KOPT-K1 (cell line): ENCODE measurements around the gene ADM2.
A peak's percentile ranks its signal among the peaks of the same experiment; 100 is the strongest.

Experiments used
- H3K27ac ChIP-seq: fragments of 200-600 bp; sonication (generic); 2 replicates; pipeline ENCODE4 v1.5.1; 2016; ENCODE audit warnings: antibody characterized with exemption, mild to moderate bottlenecking, low read depth, low read length; ENCODE audit not compliant: poor library complexity, severe bottlenecking
- H3K36me3 ChIP-seq: fragments of 200-600 bp; sonication (generic); 2 replicates; pipeline ENCODE4 v1.5.1; 2017; ENCODE audit warnings: antibody characterized with exemption, mild to moderate bottlenecking, low read length, moderate library complexity; ENCODE audit not compliant: insufficient read depth
- H3K9me3 ChIP-seq: fragments of 200-600 bp; sonication (generic); 2 replicates; pipeline ENCODE4 v1.5.1; 2017; ENCODE audit warnings: antibody characterized with exemption, low read length, mild to moderate bottlenecking; ENCODE audit not compliant: insufficient read depth, poor library complexity, severe bottlenecking

Gene ADM2

DNA sequence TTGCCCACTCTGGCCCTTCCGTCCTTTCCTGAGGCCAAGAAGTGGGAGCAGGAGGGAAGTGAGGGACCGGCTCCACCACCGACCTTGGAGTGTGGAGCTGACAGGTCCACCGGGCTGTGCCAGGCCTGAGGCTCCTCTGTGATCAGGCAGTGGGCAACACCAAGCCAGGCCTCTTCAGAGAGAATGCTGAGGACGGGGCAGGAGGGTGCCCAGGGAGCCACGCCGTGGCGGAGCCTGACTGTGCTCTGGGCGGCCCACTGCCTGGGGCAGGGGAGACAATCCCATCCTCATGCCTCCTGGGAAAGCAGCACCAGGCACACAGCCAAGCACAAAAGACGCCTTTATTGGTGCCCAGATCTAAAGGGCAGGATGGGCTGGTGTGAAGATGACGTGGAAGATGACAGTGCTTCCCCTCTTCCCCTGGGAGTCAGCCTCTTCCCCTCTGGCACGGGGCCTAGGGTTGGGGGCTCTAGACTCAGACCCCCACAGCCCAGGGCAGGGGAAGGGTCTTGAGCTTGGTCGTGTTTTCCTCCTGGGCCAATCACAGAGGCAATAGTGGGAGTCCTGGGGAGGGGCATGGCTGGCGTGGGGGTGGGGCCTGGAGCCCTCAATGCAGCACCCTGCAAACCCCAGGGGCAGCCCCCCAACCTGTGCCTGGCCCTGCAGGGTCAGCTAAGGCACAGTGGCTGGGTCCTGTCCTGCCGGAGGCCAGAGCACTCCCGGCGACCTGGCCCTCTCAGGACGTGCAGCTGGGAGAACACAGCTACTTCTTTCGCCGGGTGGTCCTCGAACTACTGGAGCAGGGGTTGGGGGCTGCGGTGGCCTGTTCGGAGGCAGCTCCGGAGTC, 21.5 kb downstream of the ADM2 start:
- H3K27ac ChIP-seq, result no peak overlapping the region
- peaks cover 31% of the 10 kb centered on the region for H3K36me3 ChIP-seq
- no peaks in the 10 kb centered on the region for H3K9me3 ChIP-seq

DNA sequence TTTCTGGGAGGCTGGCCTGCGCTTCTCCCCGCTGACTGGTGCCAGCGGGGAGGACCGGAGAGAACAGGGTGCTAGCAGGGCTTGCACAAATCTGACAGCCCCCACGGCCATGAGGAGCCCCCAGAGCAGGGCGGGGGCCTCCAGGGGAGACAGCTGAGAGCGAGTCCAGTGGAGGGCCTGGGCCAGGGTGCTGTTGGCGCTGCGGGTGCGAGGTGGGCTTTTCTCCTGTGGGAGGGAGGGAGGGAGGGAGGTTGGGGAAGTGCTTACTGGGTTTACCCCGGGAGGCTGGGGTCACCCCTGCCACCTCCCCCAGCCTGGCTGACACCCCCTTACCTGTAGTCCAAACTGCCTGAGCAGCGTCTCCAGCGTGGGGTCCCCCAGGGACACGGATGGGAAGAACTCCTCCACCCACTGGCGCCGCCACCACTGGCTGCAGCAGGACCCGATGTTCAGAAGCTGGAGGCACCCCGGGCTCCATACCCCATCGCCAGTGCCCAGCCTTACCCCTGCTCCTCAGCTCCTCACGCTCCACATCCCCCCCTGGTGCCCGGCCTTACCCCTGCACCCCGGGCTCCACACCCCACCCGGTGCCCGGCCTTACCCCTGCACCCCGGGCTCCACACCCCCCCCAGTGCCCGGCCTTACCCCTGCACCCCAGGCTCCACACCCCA, 22.3 kb downstream of the ADM2 start:
- H3K9me3 ChIP-seq, result no peaks in the 10 kb centered on the region
- peaks cover 31% of the 10 kb centered on the region for H3K36me3 ChIP-seq
- no peak overlapping the region for H3K27ac ChIP-seq

DNA sequence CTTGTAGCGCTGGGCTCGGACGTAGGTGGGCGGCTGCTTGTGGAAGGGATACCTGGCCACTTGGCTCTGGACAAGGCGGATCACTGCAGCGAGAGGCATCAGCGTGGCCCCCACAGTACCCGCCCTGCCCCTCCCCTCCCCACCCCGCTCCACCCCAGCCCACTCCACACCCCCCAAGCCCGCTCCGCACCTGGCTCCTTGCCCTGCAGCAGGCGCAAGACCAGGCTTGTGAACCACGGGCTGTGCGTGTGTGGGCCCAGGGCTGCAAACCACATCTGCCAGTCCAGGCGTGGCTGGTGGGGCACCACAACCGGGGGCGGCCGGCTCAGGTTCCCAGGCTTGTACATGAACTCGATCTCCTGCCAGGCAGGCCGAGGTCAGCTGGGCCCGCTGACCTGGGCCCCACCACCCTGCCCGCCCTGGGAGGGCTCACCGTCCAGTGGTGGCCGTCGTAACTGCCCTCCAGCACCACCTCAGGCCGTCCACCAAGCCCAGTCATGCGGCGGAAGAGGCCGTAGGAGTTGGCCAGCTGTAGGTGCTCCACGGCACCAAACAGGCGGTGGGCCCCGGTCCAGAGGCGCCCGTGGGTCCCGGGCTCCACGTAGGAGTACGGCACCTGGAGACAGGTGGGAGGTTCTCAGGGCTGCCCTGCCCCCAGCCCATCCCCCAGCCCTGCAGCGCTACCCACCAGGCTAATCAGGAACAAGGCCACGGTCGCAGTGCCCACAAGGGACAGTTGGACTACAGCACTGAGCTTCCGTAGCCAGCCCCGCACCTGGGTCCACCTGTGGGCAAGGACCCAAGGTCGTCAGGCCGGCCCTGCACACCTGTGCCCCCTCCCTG, 23.2 kb downstream of the ADM2 start:
- Histone ChIP-seq H3K36me3 (peaks cover 31% of the 10 kb centered on the region), H3K9me3 (no peaks in the 10 kb centered on the region), H3K27ac (no peak overlapping the region)

DNA sequence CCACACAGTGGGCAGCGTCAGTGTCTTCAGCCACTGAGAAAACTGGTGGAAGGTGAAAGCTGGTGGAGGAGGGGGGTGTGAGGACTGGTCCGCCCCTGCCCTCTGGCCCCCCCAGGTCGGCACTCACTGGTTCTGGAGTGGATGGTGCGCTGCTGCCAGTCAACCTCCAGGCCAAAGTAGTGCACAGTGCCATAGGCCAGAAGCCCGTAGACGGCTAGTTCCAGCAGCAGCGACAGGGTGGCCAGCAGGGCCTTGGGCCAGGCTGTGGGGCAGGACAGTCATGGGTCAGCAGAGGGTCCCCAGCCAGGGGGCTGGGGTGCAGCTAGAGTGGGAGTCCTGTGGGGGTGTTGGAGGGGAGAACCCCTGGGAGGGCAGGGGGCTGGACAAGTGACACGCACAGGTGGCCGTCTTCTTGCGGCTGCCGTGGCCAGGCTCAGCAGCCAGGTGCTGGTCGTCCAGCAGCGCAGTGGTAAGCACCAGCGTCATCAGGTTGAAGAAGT, 24.0 kb downstream of the ADM2 start:
- Histone ChIP-seq H3K36me3 (peaks cover 33% of the 10 kb centered on the region), H3K27ac (no peak overlapping the region), H3K9me3 (no peaks in the 10 kb centered on the region)

DNA sequence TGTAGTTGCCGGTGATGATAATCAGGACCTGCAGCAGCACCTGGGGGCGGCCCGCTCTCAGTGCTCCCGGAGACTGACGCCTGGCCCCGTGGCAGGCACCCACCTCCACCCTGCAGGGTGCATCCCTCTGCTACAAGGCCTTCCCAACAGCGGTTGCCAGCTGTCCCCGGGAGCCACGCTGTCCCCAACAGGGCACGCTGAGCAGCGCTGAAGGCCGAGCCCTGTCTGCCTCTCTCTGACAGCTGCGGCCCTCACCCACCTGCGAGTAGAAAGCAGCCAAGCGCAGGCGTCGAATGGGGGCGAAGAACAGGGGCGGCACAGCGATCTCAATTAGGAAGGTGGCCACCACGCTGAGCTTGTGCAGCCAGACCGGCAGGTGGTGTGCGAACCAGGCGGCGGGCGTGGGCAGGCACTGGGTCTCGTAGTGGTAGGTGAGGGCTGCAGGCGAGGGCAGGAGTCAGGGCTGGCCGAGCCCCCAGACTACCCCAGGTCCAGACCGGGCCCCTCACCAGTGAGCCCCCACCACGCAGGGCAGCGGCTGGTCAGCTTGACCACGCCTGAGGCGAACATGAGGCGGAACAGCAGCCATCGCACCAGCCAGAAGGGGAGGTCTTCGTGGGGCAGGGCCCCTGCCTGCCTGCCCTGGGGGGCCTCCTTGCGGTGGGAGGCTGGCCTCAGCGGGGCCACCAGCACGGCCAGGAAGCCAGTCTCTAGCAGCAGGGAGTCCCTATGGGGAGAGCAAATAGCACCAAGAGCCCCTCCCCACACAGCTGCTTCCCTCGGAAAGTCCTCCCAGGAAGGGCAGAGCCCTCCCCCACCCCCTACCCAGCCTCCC, 24.6 kb downstream of the ADM2 start:
- H3K9me3 ChIP-seq, result no peaks in the 10 kb centered on the region
- peak overlapping the region; percentile 85 for H3K27ac ChIP-seq
- H3K36me3 ChIP-seq, result peaks cover 36% of the 10 kb centered on the region

DNA sequence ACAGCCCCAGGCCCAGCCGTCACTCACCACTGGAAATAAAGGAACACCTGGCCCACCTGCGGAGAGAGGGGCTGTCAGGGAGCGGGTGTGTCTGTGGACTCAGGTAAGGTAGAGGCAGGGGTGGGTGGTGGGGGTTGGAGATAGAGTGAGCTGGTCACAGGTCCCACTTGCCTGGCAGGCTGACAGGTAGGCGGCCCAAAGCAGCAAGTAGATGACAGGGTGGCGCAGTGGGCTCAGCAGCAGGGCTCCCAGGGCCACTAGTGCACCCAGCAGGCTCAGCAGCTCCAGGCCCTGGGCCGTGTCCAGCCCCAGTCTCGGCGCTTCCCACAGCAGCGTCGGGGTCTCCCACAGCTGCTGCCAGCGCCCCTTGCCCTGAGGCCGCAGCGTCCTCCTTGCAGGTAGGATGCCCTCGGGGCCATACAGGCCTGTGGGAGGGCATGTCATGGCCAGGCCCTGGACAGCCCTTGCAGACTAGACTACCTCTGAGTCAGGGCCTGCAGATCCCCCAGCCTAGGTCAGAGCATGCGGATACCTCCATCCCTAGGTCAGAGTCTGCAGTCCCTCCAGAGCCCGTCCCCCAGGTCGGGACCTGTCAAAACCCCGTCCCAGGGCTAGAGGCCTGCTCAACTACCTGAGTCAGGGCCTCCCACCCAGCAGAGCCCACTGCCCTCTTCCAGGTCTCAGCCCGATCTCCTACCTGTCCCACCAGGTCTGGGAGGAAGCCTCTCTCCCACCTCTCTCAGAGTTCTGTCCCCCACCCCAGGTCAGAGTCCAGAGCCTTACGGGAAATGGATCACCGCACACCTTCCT, 25.5 kb downstream of the ADM2 start:
- Histone ChIP-seq H3K36me3 (peaks cover 41% of the 10 kb centered on the region), H3K27ac (peak overlapping the region; percentile 85), H3K9me3 (no peaks in the 10 kb centered on the region)

DNA sequence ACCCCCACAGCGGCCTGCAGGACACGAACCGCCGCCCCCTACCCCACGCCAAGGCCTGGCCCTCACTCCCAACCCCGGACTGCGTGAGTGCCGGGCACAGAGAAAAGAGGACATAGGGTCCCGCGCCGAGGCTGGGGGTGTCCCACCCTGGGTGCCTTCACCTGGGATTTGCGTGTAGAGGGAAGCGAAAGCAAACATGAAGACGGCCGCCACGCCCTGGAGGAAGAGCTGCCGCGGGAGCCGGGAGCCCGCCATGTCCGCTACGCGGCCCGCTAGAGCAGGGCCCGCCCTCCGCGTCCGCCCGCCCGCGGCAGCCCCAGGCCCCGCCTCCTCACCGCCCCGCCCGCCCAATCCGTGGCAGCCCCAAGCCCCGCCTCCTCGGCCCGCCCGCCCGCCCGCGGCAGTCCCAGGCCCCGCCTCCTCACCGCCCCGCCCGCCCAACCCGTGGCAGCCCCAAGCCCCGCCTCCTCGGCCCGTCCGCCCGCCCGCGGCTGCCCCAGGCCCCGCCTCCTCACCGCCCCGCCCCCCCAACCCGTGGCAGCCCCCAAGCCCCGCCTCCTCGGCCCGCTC, 26.2 kb downstream of the ADM2 start, which contains the start of gene LMF2:
LMF2 (minus strand) TSS at position 282 of the 570 bp plus-strand sequence; CDS start at position 255, 27 bp downstream.
- H3K36me3 ChIP-seq, result peaks cover 46% of the 10 kb centered on the region
- no peaks in the 10 kb centered on the region for H3K9me3 ChIP-seq
- H3K27ac ChIP-seq, result peak within 1 kb of the TSS; percentile 94

DNA sequence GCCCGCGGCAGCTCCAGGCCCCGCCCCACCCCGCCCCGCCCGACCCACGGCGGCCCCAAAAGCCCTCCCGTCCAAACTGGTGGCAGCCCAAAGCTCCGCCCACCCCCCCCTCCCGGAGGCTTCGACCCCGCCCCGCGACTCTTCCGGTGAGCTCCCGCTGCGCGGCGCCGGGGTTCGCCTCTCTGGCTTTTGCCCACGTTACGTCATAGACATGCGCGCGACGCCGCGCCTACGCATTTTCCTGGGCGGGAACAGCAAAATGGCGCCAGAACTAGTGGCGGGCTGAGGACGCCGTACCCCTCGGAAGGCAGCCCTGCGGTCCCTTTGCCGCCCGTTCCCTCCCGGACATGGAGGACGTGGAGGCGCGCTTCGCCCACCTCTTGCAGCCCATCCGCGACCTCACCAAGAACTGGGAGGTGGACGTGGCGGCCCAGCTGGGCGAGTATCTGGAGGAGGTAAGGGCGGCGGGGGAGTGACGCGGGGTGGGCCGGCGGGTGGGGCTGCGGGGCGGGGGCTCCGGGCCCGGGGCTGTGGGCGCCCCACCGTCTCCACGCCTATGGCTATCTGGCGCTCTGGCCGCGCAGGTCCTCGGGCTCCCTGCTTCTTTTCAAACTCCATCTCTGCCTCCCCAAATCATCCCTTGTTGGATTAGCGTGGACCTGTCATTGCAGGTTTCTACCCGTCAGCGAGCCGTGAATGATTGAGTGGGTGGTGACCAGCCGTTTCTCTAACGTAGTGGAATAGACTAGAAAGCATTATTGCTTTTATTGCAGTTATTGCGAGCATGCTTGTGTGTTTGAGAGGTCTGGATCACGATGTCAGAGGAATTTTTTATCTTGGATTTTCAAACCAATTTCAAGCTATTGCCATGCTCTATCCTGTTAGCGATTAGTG, 26.9 kb downstream of the ADM2 start, which contains the start of gene NCAPH2:
NCAPH2 (plus strand) TSS at position 234 of the 894 bp plus-strand sequence; CDS start at position 348, 114 bp downstream.
- H3K9me3 ChIP-seq, result no peaks in the 10 kb centered on the region
- peaks cover 46% of the 10 kb centered on the region for H3K36me3 ChIP-seq
- H3K27ac ChIP-seq, result peak within 1 kb of the TSS; percentile 94

DNA sequence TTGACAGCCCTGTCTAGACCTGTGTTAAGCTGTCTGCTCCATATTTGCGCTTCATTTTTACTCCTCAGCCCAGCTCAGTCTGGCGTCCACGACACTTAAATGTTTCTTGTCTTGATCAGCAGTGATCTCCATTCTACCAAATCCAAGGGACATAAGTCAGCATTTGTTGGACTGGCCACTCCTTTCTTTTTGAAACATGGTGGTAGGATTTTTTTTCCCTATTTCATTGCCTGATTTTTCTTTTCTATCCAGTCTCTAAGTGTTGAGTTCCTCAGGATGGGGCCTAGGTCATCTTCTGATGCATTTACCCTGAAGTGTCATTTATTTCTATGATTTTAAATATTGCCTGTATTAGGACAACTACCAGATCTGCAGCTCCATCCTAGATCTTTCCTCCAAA, 27.6 kb downstream of the ADM2 start:
- Histone ChIP-seq H3K36me3 (peaks cover 50% of the 10 kb centered on the region), H3K9me3 (no peaks in the 10 kb centered on the region), H3K27ac (peak overlapping the region; percentile 94)

DNA sequence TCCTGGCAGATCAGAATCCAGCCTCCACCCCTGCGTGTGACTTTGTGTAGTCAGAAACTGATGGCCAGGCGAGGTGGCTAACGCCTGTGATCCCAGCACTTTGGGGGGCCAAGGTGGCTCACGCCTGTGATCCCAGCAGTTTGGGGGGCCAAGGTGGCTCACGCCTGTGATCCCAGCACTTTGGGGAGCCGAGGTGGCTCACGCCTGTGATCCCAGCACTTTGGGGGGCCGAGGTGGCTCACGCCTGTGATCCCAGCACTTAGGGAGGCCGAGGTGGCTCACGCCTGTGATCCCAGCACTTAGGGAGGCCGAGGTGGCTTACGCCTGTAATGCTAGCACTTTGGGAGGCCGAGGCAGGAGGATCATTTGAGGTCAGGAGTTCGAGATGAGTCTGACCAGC, 31.8 kb downstream of the ADM2 start:
- no peak overlapping the region for H3K27ac ChIP-seq
- H3K36me3 ChIP-seq, result peaks cover 70% of the 10 kb centered on the region
- H3K9me3 ChIP-seq, result no peaks in the 10 kb centered on the region

DNA sequence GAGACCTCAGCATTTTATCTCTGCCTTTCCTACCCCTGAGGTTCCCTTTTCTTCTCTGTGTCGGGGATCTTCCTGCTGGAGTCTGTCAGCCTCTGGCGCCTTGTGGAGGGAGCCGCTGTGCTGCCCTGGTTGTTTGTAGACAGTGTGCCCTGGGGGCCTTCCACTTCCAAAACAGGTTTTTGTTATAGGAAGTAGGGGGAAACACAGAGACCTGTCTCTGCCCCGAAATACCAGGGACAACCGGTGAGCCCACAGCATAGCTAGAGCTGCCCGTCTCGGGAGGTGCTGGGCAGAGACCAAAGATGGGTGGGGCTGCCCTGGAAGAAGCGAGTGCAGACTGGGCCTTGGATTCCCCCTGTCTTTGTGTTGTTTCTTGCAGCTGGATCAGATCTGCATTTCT, 34.7 kb downstream of the ADM2 start:
- Histone ChIP-seq H3K27ac (no peak overlapping the region), H3K36me3 (peaks cover 91% of the 10 kb centered on the region), H3K9me3 (no peaks in the 10 kb centered on the region)

DNA sequence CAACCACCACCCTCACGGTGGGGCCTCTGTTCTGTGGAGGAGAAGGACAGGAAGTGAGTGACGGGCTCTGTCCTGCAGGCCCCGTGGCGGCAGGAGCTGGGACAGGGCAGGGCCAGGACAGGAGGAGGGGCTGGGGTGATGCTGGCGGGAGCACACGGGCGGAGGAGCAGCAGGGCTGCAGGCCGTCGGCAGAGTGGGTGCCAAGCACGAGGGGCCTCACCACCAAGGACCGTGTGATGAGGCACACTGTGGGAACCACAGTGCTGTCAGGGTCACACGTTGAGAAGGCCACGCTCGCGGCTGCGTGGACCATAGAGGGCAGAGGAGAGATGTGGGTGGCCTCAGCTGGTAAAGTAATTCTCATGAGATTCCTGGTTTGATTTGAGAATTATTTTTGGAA, 35.5 kb downstream of the ADM2 start:
- H3K36me3 ChIP-seq, result peaks cover 94% of the 10 kb centered on the region
- no peak overlapping the region for H3K27ac ChIP-seq
- no peaks in the 10 kb centered on the region for H3K9me3 ChIP-seq
